Cardiac fibroblast (primary cell): Measurements from ENCODE around the gene PPIF.

Experiments used
- DNase-seq, 2 donors: peaks; one replicate each; pipeline versions ENCODE4 v3.0.0 to v3.0.0-alpha.2; 2010; ENCODE audit warnings: low read depth in 2 of 2
- H3K4me3 ChIP-seq, 2 donors: replicated peaks in 1 of 2; 1 replicate in 1 of 2; 2 replicates in 1 of 2; pipeline ENCODE4 v1.5.1; 2011; ENCODE audit warnings: low read depth in 2 of 2, low read length in 2 of 2, mild to moderate bottlenecking in 2 of 2, moderate library complexity in 1 of 2
- TF ChIP-seq, protein P1 (sequence below): IDR thresholded peaks from one replicate; pipeline ENCODE4 v1.5.1; 2011; ENCODE audit warnings: low read depth, mild to moderate bottlenecking, low read length, inconsistent platforms

PPIF gene

DNA sequence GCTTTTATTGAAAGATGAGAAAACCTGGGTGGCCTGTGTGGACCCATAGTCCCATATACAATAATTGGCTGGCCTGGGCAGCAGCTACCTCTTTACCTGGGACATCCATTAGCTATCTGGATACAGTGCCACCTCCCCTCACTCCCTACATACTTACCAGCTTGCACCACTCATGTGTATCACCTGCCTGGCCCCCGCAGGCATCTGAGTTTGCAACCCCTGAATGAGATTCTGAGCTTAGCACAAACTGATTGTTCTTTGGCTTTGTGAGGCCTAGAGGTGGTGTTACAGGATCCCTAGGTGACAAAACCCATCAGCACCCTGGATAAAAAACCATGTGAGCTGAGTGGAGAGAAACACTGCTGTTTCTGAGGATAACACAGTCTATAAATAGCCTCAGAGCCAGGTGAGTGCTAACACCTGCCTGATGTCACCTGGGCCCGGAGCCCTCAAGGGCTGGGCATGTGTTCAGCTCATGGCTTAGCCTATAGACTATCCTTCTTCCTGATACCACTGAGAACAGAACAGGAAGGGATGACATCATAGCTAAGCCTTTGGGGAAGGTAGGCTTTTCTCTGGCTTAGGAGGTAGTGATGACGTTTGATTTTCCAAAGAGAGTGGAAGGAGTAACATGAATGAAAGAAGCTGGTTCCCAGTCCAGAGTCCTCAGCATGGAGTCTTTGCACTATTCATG is 2.6 kb upstream of the PPIF start:
- TF ChIP-seq, protein P1, sequence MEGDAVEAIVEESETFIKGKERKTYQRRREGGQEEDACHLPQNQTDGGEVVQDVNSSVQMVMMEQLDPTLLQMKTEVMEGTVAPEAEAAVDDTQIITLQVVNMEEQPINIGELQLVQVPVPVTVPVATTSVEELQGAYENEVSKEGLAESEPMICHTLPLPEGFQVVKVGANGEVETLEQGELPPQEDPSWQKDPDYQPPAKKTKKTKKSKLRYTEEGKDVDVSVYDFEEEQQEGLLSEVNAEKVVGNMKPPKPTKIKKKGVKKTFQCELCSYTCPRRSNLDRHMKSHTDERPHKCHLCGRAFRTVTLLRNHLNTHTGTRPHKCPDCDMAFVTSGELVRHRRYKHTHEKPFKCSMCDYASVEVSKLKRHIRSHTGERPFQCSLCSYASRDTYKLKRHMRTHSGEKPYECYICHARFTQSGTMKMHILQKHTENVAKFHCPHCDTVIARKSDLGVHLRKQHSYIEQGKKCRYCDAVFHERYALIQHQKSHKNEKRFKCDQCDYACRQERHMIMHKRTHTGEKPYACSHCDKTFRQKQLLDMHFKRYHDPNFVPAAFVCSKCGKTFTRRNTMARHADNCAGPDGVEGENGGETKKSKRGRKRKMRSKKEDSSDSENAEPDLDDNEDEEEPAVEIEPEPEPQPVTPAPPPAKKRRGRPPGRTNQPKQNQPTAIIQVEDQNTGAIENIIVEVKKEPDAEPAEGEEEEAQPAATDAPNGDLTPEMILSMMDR: no peak

DNA sequence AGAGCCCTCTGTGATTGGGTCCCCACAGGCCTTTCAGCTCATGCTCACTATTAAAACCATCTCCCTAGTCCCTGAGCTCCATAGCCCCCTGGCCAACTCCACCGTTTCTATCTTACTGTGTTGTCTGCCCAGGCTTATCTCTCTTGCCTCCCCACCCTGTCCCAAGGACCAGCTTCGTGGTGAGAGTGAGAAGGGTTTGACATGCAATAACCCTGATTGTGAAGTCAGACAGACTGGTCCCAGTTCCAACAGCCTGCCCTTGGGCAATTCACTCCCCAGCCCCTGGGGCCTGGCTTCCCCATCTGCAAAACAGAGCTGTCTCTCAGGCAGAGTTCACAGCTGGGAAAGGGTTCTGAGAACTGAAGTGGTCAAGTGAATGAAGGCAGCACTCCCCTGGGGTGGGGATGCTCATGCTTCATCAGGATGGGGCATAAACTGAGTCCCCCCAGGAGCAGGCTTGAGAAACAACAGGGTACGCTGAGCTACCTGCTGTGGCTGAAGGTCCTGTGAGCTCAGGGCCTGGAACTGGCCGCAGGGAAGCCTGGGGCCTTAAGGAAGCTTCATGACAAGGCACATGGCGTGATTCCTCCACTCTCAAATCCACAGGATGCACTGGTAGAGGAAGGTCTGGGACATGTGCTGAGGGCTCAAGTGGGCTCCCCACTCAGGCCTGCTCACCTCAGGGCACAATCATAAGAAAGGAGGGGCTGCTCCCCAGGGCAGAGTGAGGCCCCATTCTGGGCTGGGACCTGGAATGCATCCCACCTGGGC is 1.8 kb upstream of the PPIF start:
- TF ChIP-seq, protein P1: no peak

More for the DNA sequence above, 2.6 kb upstream of the PPIF start:
- no peak for DNase-seq
- no peak overlapping the region for H3K4me3 ChIP-seq

DNA sequence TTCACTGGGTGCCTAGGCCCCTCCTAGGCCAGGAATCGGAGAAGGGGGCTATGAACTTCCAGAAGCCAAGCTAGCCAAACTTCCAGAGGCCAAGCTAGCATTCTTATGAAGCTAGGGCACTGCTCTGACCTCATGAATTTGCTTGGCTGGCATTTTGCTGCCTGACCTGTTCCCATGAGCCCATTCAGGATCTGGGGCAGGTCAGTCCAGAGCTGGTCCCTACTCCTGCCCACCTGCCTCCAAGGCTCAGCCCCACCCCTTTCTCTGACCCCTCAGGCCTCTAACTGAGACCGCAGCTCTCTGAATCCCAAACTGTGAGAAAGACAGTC is 1.3 kb upstream of the PPIF start:
- no peak for DNase-seq
- TF ChIP-seq, protein P1: no peak

More for the DNA sequence above, 1.8 kb upstream of the PPIF start:
- peak in 1 of 2 donors; percentile 29 for DNase-seq
- H3K4me3 ChIP-seq: no peak overlapping the region

DNA sequence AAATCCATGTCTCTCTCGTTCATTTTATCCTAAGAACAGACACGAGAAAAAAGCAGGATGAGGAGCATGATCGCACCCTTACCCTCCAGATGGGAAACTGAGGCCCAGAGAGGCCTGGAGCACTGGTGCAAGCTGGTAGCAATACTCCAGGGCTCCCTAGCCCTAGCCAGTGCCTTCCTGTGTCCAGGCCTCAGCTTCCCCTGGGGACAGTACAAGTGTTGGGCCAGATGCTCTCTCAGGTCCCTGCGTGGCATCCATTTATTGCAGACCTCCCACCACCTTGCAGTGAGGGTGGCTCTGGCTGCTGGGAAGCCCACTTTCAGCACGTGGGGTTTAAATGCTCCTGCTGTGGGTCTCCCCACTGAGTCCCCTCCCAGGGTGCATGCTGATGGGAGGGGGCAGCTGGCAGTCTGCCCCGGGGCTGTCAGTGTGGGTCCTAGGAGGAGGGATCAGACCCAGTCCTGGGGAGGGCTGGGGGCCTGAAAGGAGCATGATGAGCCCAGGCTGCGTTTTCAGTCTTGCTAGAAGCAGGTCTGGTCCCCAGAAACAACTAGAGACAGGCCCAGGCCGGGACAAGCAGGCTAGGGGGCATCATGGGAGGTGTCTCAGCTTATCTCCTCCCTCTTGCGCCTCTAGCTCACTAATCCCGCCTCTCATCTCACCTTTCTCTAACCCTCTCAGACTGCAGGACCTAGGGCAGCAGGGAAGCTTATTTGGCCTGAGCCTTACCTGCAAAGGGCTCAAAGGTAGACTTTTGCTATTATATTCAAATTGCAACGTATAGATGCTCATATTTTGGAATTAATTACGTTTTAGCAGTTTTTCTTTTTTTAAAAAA is 662 bp upstream of the PPIF start:
- no peak overlapping the region for H3K4me3 ChIP-seq
- no peak for DNase-seq
- TF ChIP-seq, protein P1: no peak

More for the DNA sequence above, 1.3 kb upstream of the PPIF start:
- H3K4me3 ChIP-seq: no peak overlapping the region

DNA sequence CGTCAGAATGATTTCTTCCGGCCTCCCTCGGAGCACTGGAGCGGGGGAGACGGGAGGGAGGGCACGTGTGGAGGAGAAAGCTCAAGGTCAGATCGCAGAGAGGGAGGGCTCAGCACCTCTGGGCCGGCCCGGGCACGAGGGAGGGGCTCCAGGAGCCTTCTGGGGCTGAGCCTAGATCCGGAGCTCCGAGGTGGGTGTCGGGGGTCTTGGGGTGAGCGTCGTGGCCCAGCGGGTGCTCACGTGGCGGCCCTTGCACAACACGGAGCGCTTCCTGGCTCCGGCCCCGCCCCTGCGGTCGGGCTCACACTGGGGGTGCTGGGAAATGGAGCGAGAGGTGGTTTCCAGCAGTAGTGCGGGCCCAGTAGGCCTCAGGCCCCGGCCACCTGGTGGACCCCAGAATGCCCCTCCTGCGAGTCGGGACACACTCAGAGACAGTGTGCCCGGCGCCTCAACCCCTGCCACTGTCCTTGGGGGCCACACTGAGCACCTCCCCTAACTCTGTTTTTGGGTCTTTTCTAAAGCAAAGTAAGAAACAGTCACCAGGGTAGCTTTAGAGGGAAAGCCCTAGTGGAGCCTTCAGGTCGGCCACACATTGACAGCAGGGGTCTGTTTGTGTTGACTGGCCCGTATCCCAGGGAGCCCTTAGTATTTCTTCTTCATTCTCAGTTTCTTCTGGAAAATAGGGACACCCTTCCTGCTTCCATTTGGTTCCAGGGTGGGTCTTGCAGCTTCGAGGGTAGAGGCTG is 798 bp downstream of the PPIF start:
- peak; percentile 77 to 79 for DNase-seq
- TF ChIP-seq, protein P1: peak; percentile 8

DNA sequence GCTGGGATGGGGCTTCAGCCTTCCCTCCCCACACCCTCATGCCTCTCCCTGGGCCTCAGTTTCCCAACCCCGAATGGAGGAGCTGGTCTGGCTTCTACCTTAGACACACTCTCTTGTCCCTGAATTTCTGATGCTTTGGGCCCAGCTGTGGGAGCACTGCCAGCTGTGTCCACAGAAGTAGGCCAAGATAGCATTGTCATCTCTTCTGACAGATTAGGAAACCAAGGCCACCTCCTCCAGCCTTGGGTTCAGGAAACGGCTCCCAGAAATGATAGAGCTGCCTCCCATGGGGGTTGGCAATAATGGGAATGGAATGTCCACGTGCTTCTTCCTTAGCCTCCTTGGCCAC is 1.3 kb downstream of the PPIF start:
- peak overlapping the region; percentile 76 to 84 for H3K4me3 ChIP-seq
- TF ChIP-seq, protein P1: no peak
- peak; percentile 25 to 30 for DNase-seq

More for the DNA sequence above, 798 bp downstream of the PPIF start:
- H3K4me3 ChIP-seq: peak overlapping the region; percentile 76 to 84
